Naive thymus-derived CD4-positive, alpha-beta T cell (primary cell): Measurements from ENCODE around the gene HOXC6. TPM values are rescaled to one million over a fixed set of nuclear protein-coding genes. Genes with fewer than 3 reads are reported as not detected.
A peak's percentile ranks its signal among the peaks of the same experiment; 100 is the strongest.

Experiments used
- ATAC-seq: fragments of 150-1000 bp; cut with Tn5 transposase; 2 replicates; pipeline ENCODE4 v1.10.0; 2021; ENCODE audit warnings: mild to moderate bottlenecking, moderate library complexity
- CTCF ChIA-PET: fragments of 350-600 bp; sonication (Branson Sonifier 250); formaldehyde crosslinking; loops from one replicate; lab custom pipeline; 2021; ENCODE audit warnings: antibody characterized with exemption; lab: Charles Lee
- POLR2A ChIA-PET: fragments of 350-600 bp; sonication (Branson Sonifier 250); formaldehyde crosslinking; loops from one replicate; lab custom pipeline; 2021; ENCODE audit warnings: antibody characterized with exemption, inconsistent platforms; lab: Charles Lee
- DNase-seq, 9 donors: peaks; one replicate each; pipeline versions ENCODE4 v3.0.0 to v3.0.0-alpha.2; 2020 to 2022; ENCODE audit warnings: mixed read lengths in 1 of 9
- H3K27ac ChIP-seq: one replicate; pipeline ENCODE4 v1.7.0; 2013; ENCODE audit warnings: mild to moderate bottlenecking, low read depth, low read length, moderate library complexity
- H3K27me3 ChIP-seq, 2 donors: one replicate each; pipeline ENCODE4 v1.7.0; 2013; ENCODE audit warnings: low read length in 2 of 2, mild to moderate bottlenecking in 2 of 2, moderate library complexity in 2 of 2; ENCODE audit not compliant: control insufficient read depth in 2 of 2, insufficient read depth in 2 of 2
- H3K36me3 ChIP-seq, 3 experiments: 1 replicate in 2 of 3; 2 replicates in 1 of 3; pipeline ENCODE4 v1.7.0; 2013; ENCODE audit warnings: low read length in 3 of 3, mild to moderate bottlenecking in 3 of 3, moderate library complexity in 1 of 3; ENCODE audit not compliant: insufficient read depth in 3 of 3, control insufficient read depth in 2 of 3
- H3K4me1 ChIP-seq, 2 donors: one replicate each; pipeline ENCODE4 v1.7.0; 2013; ENCODE audit warnings: low read length in 2 of 2, mild to moderate bottlenecking in 2 of 2, moderate library complexity in 1 of 2; ENCODE audit not compliant: control insufficient read depth in 2 of 2, insufficient read depth in 2 of 2
- H3K4me3 ChIP-seq: 2 replicates; pipeline ENCODE4 v1.7.0; 2013; ENCODE audit warnings: mild to moderate bottlenecking, low read length
- H3K9me3 ChIP-seq, 3 experiments: 1 replicate in 2 of 3; 2 replicates in 1 of 3; pipeline ENCODE4 v1.7.0; 2013; ENCODE audit warnings: low read length in 3 of 3; ENCODE audit not compliant: control insufficient read depth in 2 of 3
- H3K27ac Mint-ChIP-seq, 9 donors: one replicate each; pipeline ENCODE4 v1.8.0; 2020 to 2022; ENCODE audit warnings: mixed read lengths in 9 of 9, mild to moderate bottlenecking in 8 of 9, moderate library complexity in 5 of 9, inconsistent platforms in 2 of 9
- H3K27me3 Mint-ChIP-seq, 5 donors: one replicate each; pipeline ENCODE4 v1.8.0; 2021 to 2022; ENCODE audit warnings: mixed read lengths in 5 of 5, mild to moderate bottlenecking in 1 of 5
- H3K36me3 Mint-ChIP-seq, 5 donors: one replicate each; pipeline ENCODE4 v1.8.0; 2020 to 2022; ENCODE audit warnings: mixed read lengths in 5 of 5, mild to moderate bottlenecking in 3 of 5, inconsistent platforms in 1 of 5
- H3K4me1 Mint-ChIP-seq, 7 donors: one replicate each; pipeline ENCODE4 v1.8.0; 2020 to 2022; ENCODE audit warnings: mixed read lengths in 7 of 7, mild to moderate bottlenecking in 3 of 7, inconsistent platforms in 1 of 7
- H3K4me3 Mint-ChIP-seq, 10 donors: one replicate each; pipeline ENCODE4 v1.8.0; 2020 to 2022; ENCODE audit warnings: mild to moderate bottlenecking in 10 of 10, mixed read lengths in 10 of 10, moderate library complexity in 6 of 10, inconsistent platforms in 2 of 10
- H3K9me3 Mint-ChIP-seq, 11 donors: one replicate each; pipeline ENCODE4 v1.8.0; 2020 to 2022; ENCODE audit warnings: mixed read lengths in 11 of 11, mild to moderate bottlenecking in 4 of 11, inconsistent platforms in 1 of 11, moderate library complexity in 1 of 11
- intact Hi-C, 2 donors: fragments of 100-400 bp; cut with micrococcal nuclease; formaldehyde crosslinking; loops; one replicate each; pipeline ENCODE4 v1.15.1; 2023
- polyA plus RNA-seq, 2 donors: library from polyadenylated mRNA; unstranded; fragments of 300-500 nt; fragmentation: Illumina TruSeq; gene quantifications; one replicate each; pipeline ENCODE4 v1.2.3, GENCODE V29; 2021
- total RNA-seq, 6 experiments: library from RNA in 5 of 6; stranded (reverse) in 5 of 6; gene quantifications; 1 replicate in 5 of 6; 2 replicates in 1 of 6; pipeline ENCODE4 v1.2.3 and lab custom pipeline; 2021 to 2026

HOXC6 gene
- total RNA-seq = not detected
- polyA plus RNA-seq = not detected
- not detected for total RNA-seq (lab: John Stamatoyannopoulos, UW)

GRCh38 chr12:54028314-54029201, at the start of gene HOXC6:
Gene HOXC6, plus strand, starts transcription at chr12:54028440. Its CDS starts 82 bp downstream, at chr12:54028522.
- Histone ChIP-seq H3K9me3 (peaks cover 0 to 5% (median 0%) of the 10 kb centered on the region in 3 experiments), H3K4me1 (peaks cover 4 to 15% of the 10 kb centered on the region in 2 donors), H3K27ac (no peak within 1 kb of the TSS), H3K27me3 (peaks cover 21 to 74% of the 10 kb centered on the region in 2 donors), H3K36me3 (no peaks in the 10 kb centered on the region), H3K4me3 (no peak within 1 kb of the TSS)
- ChIA-PET POLR2A (no interaction called here), CTCF (no interaction called here)
- intact Hi-C loops = loop anchor here in 1 of 2 donors (5.0 kb wide), 1 partner anchor 41 kb away; the partner anchor contains the start of gene HOXC10
- ATAC-seq (no peak), DNase-seq (no peak)
- H3K27ac Mint-ChIP-seq = no peak within 1 kb of the TSS
- peak within 1 kb of the TSS in 4 of 10 donors; percentile 5 to 50 (median 38) for H3K4me3 Mint-ChIP-seq
- peaks cover 77 to 95% (median 90%) of the 10 kb centered on the region in 5 donors for H3K27me3 Mint-ChIP-seq
- peaks cover 0 to 7% (median 4%) of the 10 kb centered on the region in 11 donors for H3K9me3 Mint-ChIP-seq
- H3K4me1 Mint-ChIP-seq = peaks cover 13 to 48% (median 29%) of the 10 kb centered on the region in 7 donors
- H3K36me3 Mint-ChIP-seq = no peaks in the 10 kb centered on the region

GRCh38 chr12:53978477-53979356, 49.5 kb upstream of the HOXC6 start:
- Histone ChIP-seq H3K36me3 (no peaks in the 10 kb centered on the region), H3K4me1 (peaks cover 10 to 21% of the 10 kb centered on the region in 2 donors), H3K9me3 (no peaks in the 10 kb centered on the region), H3K27ac (no peak overlapping the region), H3K27me3 (peaks cover 37 to 89% of the 10 kb centered on the region in 2 donors), H3K4me3 (no peak overlapping the region)
- ChIA-PET POLR2A (no interaction called here), CTCF (no interaction called here)
- H3K36me3 Mint-ChIP-seq = peaks cover 0 to 2% (median 0%) of the 10 kb centered on the region in 5 donors
- no peak overlapping the region for H3K4me3 Mint-ChIP-seq
- DNase-seq = no peak
- peak overlapping the region in 1 of 9 donors; percentile 21 for H3K27ac Mint-ChIP-seq
- H3K27me3 Mint-ChIP-seq = peaks cover 88 to 96% (median 90%) of the 10 kb centered on the region in 5 donors
- ATAC-seq = no peak
- peaks cover 0 to 29% (median 16%) of the 10 kb centered on the region in 7 donors for H3K4me1 Mint-ChIP-seq
- intact Hi-C loops = loop anchor here in 1 of 2 donors (1.0 kb wide), 1 partner anchor 16 kb away; no protein-coding TSS in a partner anchor
- H3K9me3 Mint-ChIP-seq = peaks cover 0 to 36% (median 3%) of the 10 kb centered on the region in 11 donors

GRCh38 chr12:53980104-53980801, 48.0 kb upstream of the HOXC6 start:
- POLR2A ChIA-PET = no interaction called here
- DNase-seq = no peak
- H3K27me3 ChIP-seq = peaks cover 41 to 88% of the 10 kb centered on the region in 2 donors

GRCh38 chr12:53980802-53981496, 47.3 kb upstream of the HOXC6 start:
- Histone ChIP-seq H3K4me3 (no peak overlapping the region), H3K9me3 (no peaks in the 10 kb centered on the region), H3K27me3 (peaks cover 40 to 88% of the 10 kb centered on the region in 2 donors), H3K27ac (no peak overlapping the region), H3K4me1 (peaks cover 6 to 13% of the 10 kb centered on the region in 2 donors), H3K36me3 (no peaks in the 10 kb centered on the region)
- Mint-ChIP-seq H3K27ac (peak overlapping the region in 4 of 9 donors; percentile 8 to 59 (median 44)), H3K4me3 (no peak overlapping the region), H3K27me3 (peaks cover 91 to 96% (median 92%) of the 10 kb centered on the region in 5 donors), H3K36me3 (no peaks in the 10 kb centered on the region), H3K4me1 (peaks cover 6 to 28% (median 13%) of the 10 kb centered on the region in 7 donors), H3K9me3 (peaks cover 0 to 33% (median 0%) of the 10 kb centered on the region in 11 donors)
- ATAC-seq = no peak
- ChIA-PET CTCF (no interaction called here), POLR2A (no interaction called here)
- no peak for DNase-seq
- intact Hi-C loops = loop anchor here in 1 of 2 donors (5.0 kb wide), 1 partner anchor 44 kb away; the partner anchor contains the start of gene HOXC13

More at GRCh38 chr12:53980104-53980801, 48.0 kb upstream of the HOXC6 start:
- Histone ChIP-seq H3K36me3 (no peaks in the 10 kb centered on the region), H3K27ac (no peak overlapping the region), H3K4me1 (peaks cover under 1 to 12% of the 10 kb centered on the region in 2 donors), H3K4me3 (no peak overlapping the region), H3K9me3 (no peaks in the 10 kb centered on the region)
- peak overlapping the region in 4 of 9 donors; percentile 31 to 59 (median 58) for H3K27ac Mint-ChIP-seq
- peaks cover 0 to 2% (median 0%) of the 10 kb centered on the region in 5 donors for H3K36me3 Mint-ChIP-seq
- H3K27me3 Mint-ChIP-seq = peaks cover 92 to 98% (median 93%) of the 10 kb centered on the region in 5 donors
- no peak overlapping the region for H3K4me3 Mint-ChIP-seq
- intact Hi-C loops = loop anchor here in 1 of 2 donors (5.0 kb wide), 1 partner anchor 43 kb away; the partner anchor contains the start of gene HOXC13
- H3K9me3 Mint-ChIP-seq = peaks cover 0 to 39% (median 2%) of the 10 kb centered on the region in 11 donors
- CTCF ChIA-PET = no interaction called here
- no peak for ATAC-seq
- peaks cover under 1 to 29% (median 15%) of the 10 kb centered on the region in 7 donors for H3K4me1 Mint-ChIP-seq

- H3K36me3 ChIP-seq = no peaks in the 10 kb centered on the region
- Mint-ChIP-seq H3K36me3 (no peaks in the 10 kb centered on the region), H3K4me1 (peaks cover 11 to 36% (median 16%) of the 10 kb centered on the region in 7 donors), H3K27me3 (peaks cover 90 to 95% (median 92%) of the 10 kb centered on the region in 5 donors), H3K9me3 (peaks cover 0 to 27% (median 0%) of the 10 kb centered on the region in 11 donors), H3K4me3 (peak overlapping the region in 1 of 10 donors; percentile 62), H3K27ac (peak overlapping the region in 1 of 9 donors; percentile 65)
- no peak for DNase-seq
- no peak for ATAC-seq
- intact Hi-C loops = loop anchor here in 1 of 2 donors (5.0 kb wide), 1 partner anchor 45 kb away; the partner anchor contains the start of gene HOXC13
- peaks cover 9 to 13% of the 10 kb centered on the region in 2 donors for H3K4me1 ChIP-seq
- POLR2A ChIA-PET = no interaction called here
- H3K4me3 ChIP-seq = no peak overlapping the region
- peaks cover 40 to 87% of the 10 kb centered on the region in 2 donors for H3K27me3 ChIP-seq
- H3K9me3 ChIP-seq = no peaks in the 10 kb centered on the region
- no peak overlapping the region for H3K27ac ChIP-seq
- CTCF ChIA-PET = no interaction called here
Observed at GRCh38 chr12:53981634-53982565, 46.3 kb upstream of the HOXC6 start.
